ENCODE measurements around the gene GPR61.

The GPR61 gene

DNA sequence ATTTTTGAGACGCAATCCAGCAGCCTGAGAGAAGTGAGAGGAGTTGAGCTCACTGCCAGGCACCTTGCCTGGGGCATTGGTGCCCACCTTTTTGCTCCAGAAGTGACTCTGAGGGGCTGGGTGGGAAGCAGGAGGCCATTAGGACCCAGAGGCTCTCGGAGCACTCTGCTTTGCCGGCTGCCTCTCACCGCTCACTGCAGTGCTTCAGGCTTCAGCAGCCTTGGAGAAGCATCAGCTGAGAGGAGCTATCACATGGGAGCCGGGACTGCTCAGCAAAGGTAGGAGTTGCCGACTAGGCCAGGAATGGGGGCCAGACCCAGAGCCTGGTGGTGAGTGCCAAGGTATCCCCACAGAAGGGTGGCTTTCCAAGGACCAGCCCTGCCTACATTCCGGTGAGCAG lies at the start of gene GPR61:
Gene GPR61, plus strand, starts transcription at position 197 of the 400 bp plus-strand sequence. CDS start 3,151 bp downstream, outside the sequence.
- H3K4me3 ChIP-seq (ENCODE audit: low read depth, low read length), result no peak within 1 kb of the TSS
- DNase-seq (ENCODE audit: low read depth), result peak; percentile 37
- no peak for TF ChIP-seq CTCF (conservative IDR thresholded peaks at IDR 0.05; ENCODE audit: low read depth, low read length)

DNA sequence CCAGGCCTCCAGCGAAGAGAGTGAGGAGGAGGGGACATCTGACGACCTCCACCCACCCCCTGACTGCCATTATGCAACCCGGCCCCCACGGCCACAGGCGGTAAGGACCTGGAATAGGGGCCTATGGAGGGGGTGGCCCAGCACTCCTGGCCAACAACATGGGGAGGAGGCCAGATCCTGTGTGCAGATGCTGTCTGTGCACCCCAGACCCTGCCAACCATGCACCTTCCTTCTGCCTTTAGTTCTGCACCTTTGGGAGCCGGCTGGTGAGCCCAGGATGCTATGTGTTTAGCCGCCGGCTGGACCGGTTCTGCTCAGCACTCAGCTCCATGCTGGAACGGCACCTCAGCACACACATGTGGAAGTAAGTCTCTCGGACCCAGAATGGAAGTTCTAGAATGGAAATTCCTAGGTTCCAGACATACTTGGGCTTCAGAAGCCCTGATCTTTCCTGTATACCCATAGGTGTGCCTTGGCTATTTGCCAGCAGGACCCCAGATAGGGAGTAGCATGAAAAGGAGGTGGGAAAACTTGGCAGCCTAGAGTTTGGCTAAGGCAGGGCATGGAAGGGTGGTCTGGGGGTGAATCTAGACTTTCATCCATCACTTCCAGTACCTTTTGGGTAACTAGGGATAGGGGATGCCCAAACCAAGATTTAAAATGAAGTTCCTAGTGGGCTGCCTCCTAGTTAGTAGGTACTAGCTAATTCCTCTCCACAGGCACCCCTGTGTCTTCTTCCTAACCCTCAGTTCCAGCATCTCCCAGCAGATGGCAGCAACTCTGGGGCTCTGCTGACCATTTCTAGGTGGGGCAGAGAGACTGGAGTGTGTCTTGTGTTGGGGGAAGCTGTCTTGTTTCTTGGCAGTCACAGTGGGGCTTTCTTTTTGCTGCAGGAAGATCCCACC lies 49.4 kb upstream of the GPR61 start:
- H3K4me3 ChIP-seq (ENCODE audit: low read depth, low read length), result no peak overlapping the region
- DNase-seq (ENCODE audit: low read depth), result peak; percentile 82
- TF ChIP-seq CTCF (conservative IDR thresholded peaks at IDR 0.05; ENCODE audit: low read depth, low read length), result peak; percentile 93

GRCh38 chr1:109490934-109491302 lies 48.8 kb upstream of the GPR61 start:
- no peak for DNase-seq (ENCODE audit: low read depth)
- H3K4me3 ChIP-seq (ENCODE audit: low read depth, low read length), result no peak overlapping the region
- TF ChIP-seq CTCF (conservative IDR thresholded peaks at IDR 0.05; ENCODE audit: low read depth, low read length), result no peak

DNA sequence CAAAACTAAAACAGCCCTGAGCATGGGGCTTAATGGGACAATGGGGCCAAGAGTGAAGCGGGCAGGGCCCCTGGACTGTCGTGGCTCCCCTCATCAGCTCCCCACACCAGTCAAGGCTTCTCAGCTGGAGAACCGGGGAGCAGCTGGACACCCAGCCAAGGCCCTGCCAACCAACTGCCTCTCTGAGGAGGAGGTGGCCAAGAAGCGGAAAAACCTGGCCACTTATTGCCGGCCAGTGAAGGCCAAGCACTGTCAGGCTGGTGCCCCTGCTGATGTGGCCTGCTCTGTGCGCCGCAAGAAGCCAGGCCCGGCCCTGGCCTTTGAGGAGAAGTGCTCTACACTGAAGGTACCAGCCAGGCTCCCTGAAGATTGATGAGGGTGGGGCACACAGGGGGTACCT lies 48.3 kb upstream of the GPR61 start:
- TF ChIP-seq CTCF (conservative IDR thresholded peaks at IDR 0.05; ENCODE audit: low read depth, low read length), result no peak
- DNase-seq (ENCODE audit: low read depth), result no peak
- no peak overlapping the region for H3K4me3 ChIP-seq (ENCODE audit: low read depth, low read length)

- H3K4me3 ChIP-seq (ENCODE audit: low read depth, low read length), result no peak overlapping the region
- no peak for DNase-seq (ENCODE audit: low read depth)
- no peak for TF ChIP-seq CTCF (conservative IDR thresholded peaks at IDR 0.05; ENCODE audit: low read depth, low read length)
Observed at GRCh38 chr1:109492779-109493178, 46.9 kb upstream of the GPR61 start.

- no peak overlapping the region for H3K4me3 ChIP-seq (ENCODE audit: low read depth, low read length)
- no peak for DNase-seq (ENCODE audit: low read depth)
- no peak for TF ChIP-seq CTCF (conservative IDR thresholded peaks at IDR 0.05; ENCODE audit: low read depth, low read length)
Observed at GRCh38 chr1:109493227-109493626, 46.4 kb upstream of the GPR61 start.
